NT2/D1 (cell line): ENCODE results near the gene DCBLD1.

Experiments
- DNase-seq: peaks from one replicate; pipeline ENCODE4 v3.0.0-alpha.2; 2011; ENCODE audit warnings: low read depth, low spot score
- H3K27me3 ChIP-seq: 2 replicates; pipeline ENCODE4 v1.6.0; 2011; ENCODE audit warnings: mild to moderate bottlenecking; ENCODE audit not compliant: insufficient read length, insufficient read depth
- H3K36me3 ChIP-seq: 2 replicates; pipeline ENCODE4 v1.6.1; 2011; ENCODE audit warnings: mild to moderate bottlenecking, low read length, mixed read lengths; ENCODE audit not compliant: insufficient read depth, insufficient read length
- H3K4me1 ChIP-seq: 2 replicates; pipeline ENCODE4 v1.5.1; 2011; ENCODE audit not compliant: insufficient read depth, insufficient read length
- H3K4me3 ChIP-seq: 2 replicates; pipeline ENCODE4 v1.5.1; 2011; ENCODE audit warnings: low read depth; ENCODE audit not compliant: insufficient read length
- H3K9ac ChIP-seq: 2 replicates; pipeline ENCODE4 v1.6.0; 2011; ENCODE audit warnings: low read depth; ENCODE audit not compliant: insufficient read length
- H3K9me3 ChIP-seq: 2 replicates; pipeline ENCODE4 v1.5.1; 2011; ENCODE audit warnings: mild to moderate bottlenecking, low read length; ENCODE audit not compliant: insufficient read depth
- SUZ12 ChIP-seq: IDR thresholded peaks from 2 replicates; pipeline ENCODE4 v1.6.1; 2011; ENCODE audit not compliant: insufficient read length, insufficient read depth; ENCODE audit errors: extremely low read depth
- YY1 ChIP-seq: IDR thresholded peaks from 2 replicates; pipeline ENCODE4 v1.6.1; 2011; ENCODE audit not compliant: insufficient read length, insufficient read depth
- ZNF274 ChIP-seq: IDR thresholded peaks from 2 replicates; pipeline ENCODE4 v1.6.1; 2011; ENCODE audit warnings: mild to moderate bottlenecking, low read depth, low read length

The DCBLD1 gene

GRCh38 chr6:117494283-117494682 is 11.8 kb downstream of the DCBLD1 start:
- Histone ChIP-seq H3K4me1 (no peaks in the 10 kb centered on the region), H3K36me3 (no peaks in the 10 kb centered on the region)

DNA sequence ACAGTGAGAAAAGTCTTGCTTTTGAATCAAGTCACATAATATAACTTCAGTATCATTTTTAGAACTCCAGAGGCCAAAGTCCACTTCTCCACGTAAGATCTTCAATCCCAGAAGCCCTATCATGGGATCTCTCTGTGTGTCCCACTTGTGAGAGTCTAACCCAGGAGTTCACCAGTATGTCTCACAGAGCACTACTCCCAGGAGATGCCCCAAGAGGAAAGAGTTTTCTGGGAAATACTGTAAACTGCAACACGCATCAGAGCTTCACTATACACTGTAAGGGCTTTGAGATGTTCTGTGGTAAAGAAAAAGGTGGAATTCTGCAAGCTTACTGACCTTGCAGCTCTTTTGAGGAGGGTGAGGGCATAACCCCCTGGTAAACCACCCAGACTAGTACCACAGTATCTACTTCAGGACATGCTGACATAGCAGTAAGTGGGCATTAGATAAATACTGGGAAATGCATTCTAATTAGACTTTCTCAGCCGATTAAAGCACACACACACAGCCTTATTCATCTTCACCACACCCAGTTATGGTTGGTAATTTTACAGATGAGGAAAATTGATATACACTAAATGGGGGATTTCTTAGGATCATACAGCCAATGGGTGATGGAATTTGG is 12.3 kb downstream of the DCBLD1 start:
- Histone ChIP-seq H3K4me1 (no peaks in the 10 kb centered on the region), H3K36me3 (no peaks in the 10 kb centered on the region), H3K27me3 (no peaks in the 10 kb centered on the region), H3K9ac (no peak overlapping the region), H3K9me3 (no peaks in the 10 kb centered on the region), H3K4me3 (no peak overlapping the region)
- DNase-seq = no peak
- TF ChIP-seq ZNF274 (no peak), SUZ12 (no peak), YY1 (no peak)

More at GRCh38 chr6:117494283-117494682, 11.8 kb downstream of the DCBLD1 start:
- no peaks in the 10 kb centered on the region for H3K27me3 ChIP-seq
- H3K9ac ChIP-seq = no peak overlapping the region
- H3K9me3 ChIP-seq = no peaks in the 10 kb centered on the region
- no peak for DNase-seq
- TF ChIP-seq SUZ12 (no peak), YY1 (no peak), ZNF274 (no peak)
- no peak overlapping the region for H3K4me3 ChIP-seq

DNA sequence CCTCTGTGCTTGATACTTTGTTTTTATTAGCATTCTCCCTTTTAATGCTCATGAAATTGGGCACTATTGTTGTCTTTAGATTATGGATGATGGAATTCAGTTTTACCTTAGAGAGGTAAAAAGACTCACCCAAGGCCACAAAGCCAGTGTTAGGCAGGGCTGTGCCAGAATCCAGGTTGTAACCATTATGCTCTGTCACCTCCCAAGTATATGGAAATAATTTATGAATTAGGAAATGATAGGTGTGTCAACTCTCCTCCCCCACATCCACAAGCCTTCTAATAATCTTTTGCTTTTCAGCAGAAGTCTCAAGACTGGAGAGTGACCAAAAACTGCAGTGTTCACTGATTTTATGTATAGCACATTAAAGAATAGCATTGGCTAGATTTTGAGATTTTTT is 13.0 kb downstream of the DCBLD1 start:
- Histone ChIP-seq H3K4me1 (no peaks in the 10 kb centered on the region), H3K4me3 (no peak overlapping the region), H3K27me3 (no peaks in the 10 kb centered on the region), H3K36me3 (no peaks in the 10 kb centered on the region), H3K9ac (no peak overlapping the region), H3K9me3 (no peaks in the 10 kb centered on the region)
- no peak for DNase-seq
- TF ChIP-seq SUZ12 = no peak
- TF ChIP-seq ZNF274 = no peak
- no peak for TF ChIP-seq YY1

GRCh38 chr6:117495869-117496268 is 13.4 kb downstream of the DCBLD1 start:
- DNase-seq = no peak
- no peaks in the 10 kb centered on the region for H3K9me3 ChIP-seq
- no peaks in the 10 kb centered on the region for H3K27me3 ChIP-seq
- H3K9ac ChIP-seq = no peak overlapping the region
- TF ChIP-seq YY1 = no peak
- no peak for TF ChIP-seq SUZ12
- TF ChIP-seq ZNF274 = no peak
- H3K4me1 ChIP-seq = no peaks in the 10 kb centered on the region
- no peak overlapping the region for H3K4me3 ChIP-seq
- H3K36me3 ChIP-seq = no peaks in the 10 kb centered on the region

GRCh38 chr6:117496383-117496990 is 14.0 kb downstream of the DCBLD1 start:
- no peak for TF ChIP-seq ZNF274
- no peak for TF ChIP-seq SUZ12
- TF ChIP-seq YY1 = no peak
- DNase-seq = no peak
- no peaks in the 10 kb centered on the region for H3K36me3 ChIP-seq
- no peaks in the 10 kb centered on the region for H3K27me3 ChIP-seq
- H3K4me3 ChIP-seq = no peak overlapping the region
- H3K9me3 ChIP-seq = no peaks in the 10 kb centered on the region
- no peak overlapping the region for H3K9ac ChIP-seq
- H3K4me1 ChIP-seq = no peaks in the 10 kb centered on the region

GRCh38 chr6:117497237-117497636 is 14.8 kb downstream of the DCBLD1 start:
- DNase-seq = no peak
- Histone ChIP-seq H3K4me1 (no peaks in the 10 kb centered on the region), H3K9ac (no peak overlapping the region), H3K36me3 (no peaks in the 10 kb centered on the region), H3K27me3 (no peaks in the 10 kb centered on the region), H3K9me3 (no peaks in the 10 kb centered on the region), H3K4me3 (no peak overlapping the region)
- TF ChIP-seq YY1 (no peak), SUZ12 (no peak), ZNF274 (no peak)

- no peak overlapping the region for H3K9ac ChIP-seq
- H3K27me3 ChIP-seq = no peaks in the 10 kb centered on the region
- DNase-seq = no peak
- TF ChIP-seq YY1 (no peak), ZNF274 (no peak)
- no peaks in the 10 kb centered on the region for H3K9me3 ChIP-seq
- no peaks in the 10 kb centered on the region for H3K36me3 ChIP-seq
- H3K4me1 ChIP-seq = no peaks in the 10 kb centered on the region
- no peak overlapping the region for H3K4me3 ChIP-seq
Measured at GRCh38 chr6:117498159-117498558, 15.7 kb downstream of the DCBLD1 start.
